HPDE6-E6E7 (cell line): ENCODE measurements around the gene GLP1R.

Experiments
- DNase-seq: peaks from one replicate; pipeline ENCODE4 v3.0.0; 2011; ENCODE audit warnings: missing footprints; ENCODE audit errors: extremely low spot score

The GLP1R gene

GRCh38 chr6:39048481-39049399 lies at the start of gene GLP1R:
Gene GLP1R, plus strand, starts transcription at chr6:39048781. Its CDS starts 60 bp downstream, at chr6:39048841.
- DNase-seq: no peak

GRCh38 chr6:39003072-39003471 lies 45.5 kb upstream of the GLP1R start:
- no peak for DNase-seq

- no peak for DNase-seq
Measured at GRCh38 chr6:39003492-39003891, 45.1 kb upstream of the GLP1R start.

GRCh38 chr6:39004801-39005200 lies 43.8 kb upstream of the GLP1R start:
- no peak for DNase-seq

GRCh38 chr6:39005774-39006173 lies 42.8 kb upstream of the GLP1R start:
- no peak for DNase-seq

- no peak for DNase-seq
Measured at GRCh38 chr6:39007575-39007974, 41.0 kb upstream of the GLP1R start.

- DNase-seq: no peak
Measured at GRCh38 chr6:39008737-39009136, 39.8 kb upstream of the GLP1R start.

GRCh38 chr6:39009476-39009875 lies 39.1 kb upstream of the GLP1R start:
- DNase-seq: no peak

- no peak for DNase-seq
Measured at GRCh38 chr6:39016839-39017546, 31.6 kb upstream of the GLP1R start.

- DNase-seq: no peak
Measured at GRCh38 chr6:39017547-39017880, 31.1 kb upstream of the GLP1R start.

GRCh38 chr6:39018103-39018502 lies 30.5 kb upstream of the GLP1R start:
- no peak for DNase-seq

GRCh38 chr6:39020136-39020535 lies 28.4 kb upstream of the GLP1R start:
- DNase-seq: no peak

GRCh38 chr6:39021041-39021440 lies 27.5 kb upstream of the GLP1R start:
- no peak for DNase-seq

GRCh38 chr6:39021779-39022178 lies 26.8 kb upstream of the GLP1R start:
- no peak for DNase-seq

GRCh38 chr6:39026175-39026574 lies 22.4 kb upstream of the GLP1R start:
- no peak for DNase-seq

GRCh38 chr6:39029156-39030011 lies 19.2 kb upstream of the GLP1R start:
- peak; percentile 26 for DNase-seq

GRCh38 chr6:39035681-39036080 lies 12.9 kb upstream of the GLP1R start:
- no peak for DNase-seq

GRCh38 chr6:39037082-39037508 lies 11.5 kb upstream of the GLP1R start:
- no peak for DNase-seq

GRCh38 chr6:39037707-39038106 lies 10.9 kb upstream of the GLP1R start:
- no peak for DNase-seq

- no peak for DNase-seq
Measured at GRCh38 chr6:39040080-39040673, 8.4 kb upstream of the GLP1R start.

GRCh38 chr6:39041072-39041471 lies 7.5 kb upstream of the GLP1R start:
- DNase-seq: no peak

- no peak for DNase-seq
Measured at GRCh38 chr6:39043776-39044175, 4.8 kb upstream of the GLP1R start.
